ENCODE results near the gene BTF3. TPM values are rescaled to one million over a fixed set of nuclear protein-coding genes. Genes with fewer than 3 reads are reported as not detected.

Gene BTF3
- total and polyA plus RNA-seq, 2 of the 13 experiments (the other 11 are each of a cell fraction or from before 2014, with no cell fraction given) = 557 to 698 TPM

DNA sequence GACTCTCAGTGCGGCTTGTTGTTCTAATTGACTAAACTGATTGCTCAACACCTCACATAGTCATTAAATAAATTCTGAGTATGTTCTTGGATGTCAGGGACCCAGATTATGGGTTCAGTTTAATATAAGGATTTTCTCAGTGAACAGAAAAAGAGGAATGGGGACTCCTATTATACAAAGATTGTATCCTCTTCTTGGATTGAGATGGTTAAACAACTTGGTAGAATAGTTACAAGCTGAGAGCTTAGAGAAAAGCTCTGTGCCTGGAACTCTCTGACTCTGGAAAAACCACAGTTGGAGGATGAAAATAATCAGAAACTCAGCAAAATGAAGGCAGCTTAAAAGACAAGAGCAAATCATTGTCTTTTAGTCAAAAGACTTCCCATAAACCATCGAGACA lies 36.7 kb downstream of the BTF3 start:
- Histone ChIP-seq H3K4me2 (ENCODE audit: low read depth, low read length) (no peak overlapping the region), H4K20me1 (ENCODE audit: insufficient read depth, low read length) (no peaks in the 10 kb centered on the region), H3K27me3 (ENCODE audit: control insufficient read depth in 1 of 2, insufficient read depth in 2 of 2, low read length in 2 of 2) (no peaks in the 10 kb centered on the region), H2AFZ (ENCODE audit: low read length) (no peak overlapping the region), H3K9ac (ENCODE audit: insufficient read depth, low read depth, low read length) (no peak overlapping the region), H3K27ac (ENCODE audit: extremely low read length, insufficient read depth, low read length) (no peak overlapping the region), H3K79me2 (ENCODE audit: insufficient read depth, low read length) (no peaks in the 10 kb centered on the region), H3K4me3 (replicated peaks in 1 of 3; ENCODE audit: insufficient read depth in 1 of 3, low read depth in 2 of 3, low read length in 3 of 3) (no peak overlapping the region), H3K4me1 (ENCODE audit: insufficient read depth, low read length) (peaks cover 24% of the 10 kb centered on the region), H3K36me3 (replicated peaks in 1 of 2; ENCODE audit: control insufficient read depth in 1 of 2, insufficient read depth in 2 of 2, low read length in 2 of 2) (no peaks in the 10 kb centered on the region), H3K9me3 (ENCODE audit: low read length) (peaks cover 11% of the 10 kb centered on the region)
- FAIRE-seq = no peak
- WGBS (ENCODE audit: low lambda C conversion rate) = 64% methylated on average over 2 of the region's 2 CpGs
- DNase-seq (ENCODE audit: low spot score) = no peak
- ChIA-PET CTCF (ENCODE audit: low intra/inter-chr PET ratio, low total read pairs) (no interaction called here), POLR2A (no interaction called here)
- no peak for ATAC-seq
- TF ChIP-seq, protein P1, sequence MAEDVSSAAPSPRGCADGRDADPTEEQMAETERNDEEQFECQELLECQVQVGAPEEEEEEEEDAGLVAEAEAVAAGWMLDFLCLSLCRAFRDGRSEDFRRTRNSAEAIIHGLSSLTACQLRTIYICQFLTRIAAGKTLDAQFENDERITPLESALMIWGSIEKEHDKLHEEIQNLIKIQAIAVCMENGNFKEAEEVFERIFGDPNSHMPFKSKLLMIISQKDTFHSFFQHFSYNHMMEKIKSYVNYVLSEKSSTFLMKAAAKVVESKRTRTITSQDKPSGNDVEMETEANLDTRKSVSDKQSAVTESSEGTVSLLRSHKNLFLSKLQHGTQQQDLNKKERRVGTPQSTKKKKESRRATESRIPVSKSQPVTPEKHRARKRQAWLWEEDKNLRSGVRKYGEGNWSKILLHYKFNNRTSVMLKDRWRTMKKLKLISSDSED (CRISPR knock-in tag; IDR thresholded peaks at IDR 0.05) = no peak
- TF ChIP-seq, protein P2, sequence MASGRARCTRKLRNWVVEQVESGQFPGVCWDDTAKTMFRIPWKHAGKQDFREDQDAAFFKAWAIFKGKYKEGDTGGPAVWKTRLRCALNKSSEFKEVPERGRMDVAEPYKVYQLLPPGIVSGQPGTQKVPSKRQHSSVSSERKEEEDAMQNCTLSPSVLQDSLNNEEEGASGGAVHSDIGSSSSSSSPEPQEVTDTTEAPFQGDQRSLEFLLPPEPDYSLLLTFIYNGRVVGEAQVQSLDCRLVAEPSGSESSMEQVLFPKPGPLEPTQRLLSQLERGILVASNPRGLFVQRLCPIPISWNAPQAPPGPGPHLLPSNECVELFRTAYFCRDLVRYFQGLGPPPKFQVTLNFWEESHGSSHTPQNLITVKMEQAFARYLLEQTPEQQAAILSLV (CRISPR knock-in tag; IDR thresholded peaks at IDR 0.05; ENCODE audit: borderline replicate concordance) = no peak
- TF ChIP-seq ZNF883 (CRISPR knock-in tag; IDR thresholded peaks at IDR 0.05; ENCODE audit: not compliant biosample characterization) (no peak), MEF2D (CRISPR knock-in tag; IDR thresholded peaks at IDR 0.05) (no peak)
- in situ Hi-C loops (cut with HindIII; ENCODE audit: extremely low pct_ligation_motif_present, low pct_unique_long_range_greater_than_20kb) (no loop called here), intact Hi-C loops (cut with micrococcal nuclease; ENCODE audit: unreplicated experiment) (no loop called here)
- no TSS peak for BruUV-seq (replicated peaks)

DNA sequence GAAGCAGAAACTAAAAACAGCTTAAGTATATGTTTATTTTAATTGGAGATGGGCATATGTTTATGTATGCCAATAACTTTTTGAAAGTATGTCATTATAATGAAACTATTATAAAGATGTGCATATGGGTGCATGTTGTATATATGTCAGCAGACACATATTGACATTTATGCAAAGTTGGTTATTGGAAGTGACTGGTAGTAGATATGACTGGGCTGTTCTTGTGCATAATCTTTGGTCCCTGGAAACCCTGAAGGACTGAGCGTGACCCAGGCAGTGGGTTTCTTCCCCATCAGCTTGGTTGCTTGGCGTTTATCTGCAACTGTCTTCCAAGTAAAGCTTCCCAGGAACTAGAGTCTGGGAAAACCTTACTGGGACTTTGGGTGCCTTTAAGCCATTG lies 41.5 kb downstream of the BTF3 start:
- Histone ChIP-seq H3K36me3 (replicated peaks in 1 of 2; ENCODE audit: control insufficient read depth in 1 of 2, insufficient read depth in 2 of 2, low read length in 2 of 2) (no peaks in the 10 kb centered on the region), H3K27me3 (ENCODE audit: control insufficient read depth in 1 of 2, insufficient read depth in 2 of 2, low read length in 2 of 2) (no peaks in the 10 kb centered on the region), H4K20me1 (ENCODE audit: insufficient read depth, low read length) (no peaks in the 10 kb centered on the region), H3K4me1 (ENCODE audit: insufficient read depth, low read length) (peaks cover 63% of the 10 kb centered on the region), H3K9me3 (ENCODE audit: low read length) (peaks cover 9% of the 10 kb centered on the region), H2AFZ (ENCODE audit: low read length) (no peak overlapping the region), H3K27ac (ENCODE audit: extremely low read length, insufficient read depth, low read length) (no peak overlapping the region), H3K79me2 (ENCODE audit: insufficient read depth, low read length) (no peaks in the 10 kb centered on the region), H3K9ac (ENCODE audit: insufficient read depth, low read depth, low read length) (no peak overlapping the region), H3K4me3 (replicated peaks in 1 of 3; ENCODE audit: insufficient read depth in 1 of 3, low read depth in 2 of 3, low read length in 3 of 3) (no peak overlapping the region), H3K4me2 (ENCODE audit: low read depth, low read length) (no peak overlapping the region)
- BruUV-seq (replicated peaks) = no TSS peak
- intact Hi-C loops (cut with micrococcal nuclease; ENCODE audit: unreplicated experiment) = loop anchor here (5.0 kb wide), 1 partner anchor 42 kb away; the partner anchor contains the start of gene BTF3
- ATAC-seq (no peak), DNase-seq (ENCODE audit: low spot score) (no peak), FAIRE-seq (no peak)
- TF ChIP-seq REPIN1 (CRISPR knock-in tag; IDR thresholded peaks at IDR 0.05; ENCODE audit: borderline replicate concordance, low read depth) (no peak), ZNF772 (CRISPR knock-in tag; IDR thresholded peaks at IDR 0.05) (no peak), SRSF9 (IDR thresholded peaks at IDR 0.05; ENCODE audit: borderline replicate concordance, insufficient read depth, low read depth, low read length, poor library complexity, severe bottlenecking) (no peak), ZNF468 (CRISPR knock-in tag; IDR thresholded peaks at IDR 0.05) (no peak), NBN (conservative IDR thresholded peaks at IDR 0.05) (no peak), JUND (CRISPR knock-in tag; IDR thresholded peaks at IDR 0.05) (no peak), NFATC3 (CRISPR knock-in tag; IDR thresholded peaks at IDR 0.05) (no peak), DBP (CRISPR knock-in tag; IDR thresholded peaks at IDR 0.05; ENCODE audit: not compliant biosample characterization) (no peak), ZNF607 (CRISPR knock-in tag; IDR thresholded peaks at IDR 0.05; ENCODE audit: borderline replicate concordance) (no peak)
- WGBS (ENCODE audit: low lambda C conversion rate) = 100% methylated on average over 2 of the region's 2 CpGs
- in situ Hi-C loops (cut with HindIII; ENCODE audit: extremely low pct_ligation_motif_present, low pct_unique_long_range_greater_than_20kb) = no loop called here
- CTCF ChIA-PET (ENCODE audit: low intra/inter-chr PET ratio, low total read pairs) = no interaction called here
- POLR2A ChIA-PET = interaction anchor here (1.8 kb wide), 1 partner anchor 32 kb away, joined by 4 read pairs; no protein-coding TSS in a partner anchor
